ENCODE results near the gene TRAM2. TPM values are rescaled to one million over a fixed set of nuclear protein-coding genes. Genes with fewer than 3 reads are reported as not detected.

The TRAM2 gene
- total and polyA plus RNA-seq, 2 of the 4 experiments (the other 2 are of a cell fraction) = 77.2 to 95.7 TPM

- Histone ChIP-seq H4K5ac (ENCODE audit: low read depth, low read length) (peak overlapping the region; percentile 27), H3K4ac (ENCODE audit: low read depth, low read length) (peak overlapping the region; percentile 97), H2AFZ (replicated peaks; ENCODE audit: low read length, poor library complexity) (peak overlapping the region; percentile 90), H2BK5ac (ENCODE audit: low read depth, low read length, poor library complexity, severe bottlenecking) (peak overlapping the region; percentile 91), H3K14ac (replicated peaks; ENCODE audit: low read depth, low read length) (peak overlapping the region; percentile 97), H2BK15ac (ENCODE audit: low read depth, low read length) (peak overlapping the region; percentile 74; the same call in 1 of the 3 replicates), H3K27me3 (ENCODE audit: control insufficient read depth, insufficient read depth, low read length) (no peaks in the 10 kb centered on the region), H2BK120ac (ENCODE audit: low read depth, low read length) (peak overlapping the region; percentile 93), H3K9me1 (ENCODE audit: insufficient read depth, low read length) (peaks cover 20% of the 10 kb centered on the region), H3K4me3 (ENCODE audit: insufficient read depth, low read depth, low read length) (peak overlapping the region; percentile 88), H3K23ac (ENCODE audit: low read depth, low read length) (peak overlapping the region; percentile 99), H3K56ac (ENCODE audit: extremely low read depth, insufficient read depth, low read length) (peak overlapping the region; percentile 93; the same call in 1 of the 2 replicates), H3K27ac (ENCODE audit: insufficient read depth, low read length) (peak overlapping the region; percentile 82), H3K18ac (ENCODE audit: low read depth, low read length) (peak overlapping the region; percentile 49), H4K20me1 (ENCODE audit: insufficient read depth, low read length) (peaks cover 36% of the 10 kb centered on the region), H4K91ac (ENCODE audit: insufficient read depth, low read depth, low read length) (peak overlapping the region; percentile 99), H2AK5ac (ENCODE audit: low read depth, low read length) (peak overlapping the region; percentile 90), H3K4me2 (ENCODE audit: low read depth, low read length) (peak overlapping the region; percentile 99), H3K4me1 (ENCODE audit: control insufficient read depth, insufficient read depth, low read length) (peaks cover 17% of the 10 kb centered on the region), H2BK20ac (ENCODE audit: low read depth, low read length) (peak overlapping the region; percentile 7; the same call in 1 of the 2 replicates), H3K79me1 (ENCODE audit: low read depth in 1 of 2, low read length in 2 of 2) (peaks cover 0 to 47% of the 10 kb centered on the region in 2 experiments; a peak in 3 of 4 replicates), H3K9ac (ENCODE audit: low read depth, low read length) (peak overlapping the region; percentile 86), H2AK9ac (replicated peaks; ENCODE audit: low read depth, low read length, poor library complexity) (peak overlapping the region; percentile 97), H3K9me3 (ENCODE audit: control insufficient read depth, insufficient read depth, low read length) (no peaks in the 10 kb centered on the region), H3K36me3 (ENCODE audit: control insufficient read depth, insufficient read depth, low read length) (peaks cover 3% of the 10 kb centered on the region; the same call in 1 of the 2 replicates), H4K8ac (ENCODE audit: low read depth in 2 of 2, low read length in 2 of 2) (peak overlapping the region; percentile 60 to 95; a peak in 3 of 4 replicates)
- intact Hi-C loops (cut with micrococcal nuclease) = loop anchor here (1.0 to 2.0 kb wide), 5 partner anchors 60 to 160 kb away; no protein-coding TSS in a partner anchor
- dilution Hi-C loops (cut with HindIII; ENCODE audit: low sequenced_read_pairs, unreplicated experiment) = no loop called here
- in situ Hi-C loops (cut with MboI; ENCODE audit: low sequenced_read_pairs) = loop anchor here (5.0 kb wide), 1 partner anchor 76 kb away; no protein-coding TSS in a partner anchor
- WGBS, 2 experiments (ENCODE audit: extremely low coverage in 2 of 2, insufficient read length in 1 of 2) = 1% methylated on average over 28 of the region's 51 CpGs; no CpG with 5 or more reads in 1 of the 2 experiments
- peak; percentile 70 for ATAC-seq (ENCODE audit: low read depth)
- ChIA-PET CTCF (interaction anchor here (0.7 to 3.1 kb wide), 7 partner anchors 14 to 501 kb away, joined by 3 to 12 read pairs (median 4); no protein-coding TSS in a partner anchor), POLR2A (ENCODE audit: unreplicated experiment) (interaction anchor here (0.5 to 1.3 kb wide), 8 partner anchors 14 to 157 kb away, joined by 3 read pairs; no protein-coding TSS in a partner anchor)
- no TSS peak for BruUV-seq (replicated peaks)
- peak; percentile 85 for DNase-seq
- TF ChIP-seq RFX5 (IDR thresholded peaks at IDR 0.05; ENCODE audit: low read depth, low read length) (no peak), MXI1 (IDR thresholded peaks at IDR 0.05; ENCODE audit: borderline replicate concordance, low read depth, low read length) (peak; percentile 61), CTCF (conservative IDR thresholded peaks at IDR 0.05; ENCODE audit: low read depth, low read length) (peak; percentile 71), MAFK (IDR thresholded peaks at IDR 0.05; ENCODE audit: low read depth, low read length) (no peak), SMC3 (IDR thresholded peaks at IDR 0.05; ENCODE audit: low read depth, low read length) (peak; percentile 57), RCOR1 (IDR thresholded peaks at IDR 0.05; ENCODE audit: insufficient replicate concordance, low read length) (peak; percentile 63), USF2 (IDR thresholded peaks at IDR 0.05; ENCODE audit: low read depth, low read length) (peak; percentile 42; the same call in 1 of the 2 replicates), POLR2A (IDR thresholded peaks at IDR 0.05; ENCODE audit: low read depth, low read length) (peak; percentile 15; the same call in 1 of the 2 replicates), CHD1 (IDR thresholded peaks at IDR 0.05; ENCODE audit: low read depth, low read length) (no peak), NFE2L2 (IDR thresholded peaks at IDR 0.05; ENCODE audit: low read depth, low read length) (no peak), CEBPB (IDR thresholded peaks at IDR 0.05; ENCODE audit: low read depth, low read length) (peak; percentile 82), MAZ (IDR thresholded peaks at IDR 0.05; ENCODE audit: borderline replicate concordance, low read depth, low read length) (0 out of 2 replicates have a peak, but pooled peaks have one; percentile 36), RAD21 (IDR thresholded peaks at IDR 0.05; ENCODE audit: low read length) (peak; percentile 71), BHLHE40 (IDR thresholded peaks at IDR 0.05; ENCODE audit: low read depth, low read length) (no peak)
Observed at GRCh38 chr6:52576392-52577021, 353 bp downstream of the TRAM2 start.

Measured in IMR-90 (cell line).